NCI-H2227 (cell line): ENCODE results near the gene DPF1.

Experiments
- DNase-seq: peaks from one replicate; lab custom pipeline; 2025; ENCODE audit not compliant: unreplicated experiment; lab: John Stamatoyannopoulos, UW

Gene DPF1

GRCh38 chr19:38170334-38170733, 53.7 kb downstream of the DPF1 start:
- DNase-seq, result no peak

- DNase-seq, result no peak
Observed at GRCh38 chr19:38168637-38169036, 55.4 kb downstream of the DPF1 start.

DNA sequence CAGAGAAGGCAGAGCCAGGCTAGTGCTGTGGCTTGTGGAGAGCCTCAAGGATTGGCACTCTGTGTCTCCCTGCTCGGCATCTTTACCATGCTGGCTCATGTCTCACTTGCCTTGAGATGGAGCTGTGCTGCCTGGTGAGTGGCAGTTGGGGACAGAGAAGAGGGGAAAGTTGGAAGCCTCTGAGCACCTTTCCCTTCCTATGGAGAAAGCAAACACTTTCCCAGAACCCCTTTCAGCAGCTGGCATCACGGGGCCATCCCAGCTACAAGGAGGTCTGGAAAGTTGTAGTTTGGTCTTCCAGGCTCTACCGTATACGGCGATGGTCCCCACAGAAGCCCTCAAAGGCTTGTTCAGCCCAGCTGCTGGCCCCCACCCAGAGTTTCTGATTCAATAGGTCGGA, 58.7 kb downstream of the DPF1 start:
- DNase-seq, result no peak

DNA sequence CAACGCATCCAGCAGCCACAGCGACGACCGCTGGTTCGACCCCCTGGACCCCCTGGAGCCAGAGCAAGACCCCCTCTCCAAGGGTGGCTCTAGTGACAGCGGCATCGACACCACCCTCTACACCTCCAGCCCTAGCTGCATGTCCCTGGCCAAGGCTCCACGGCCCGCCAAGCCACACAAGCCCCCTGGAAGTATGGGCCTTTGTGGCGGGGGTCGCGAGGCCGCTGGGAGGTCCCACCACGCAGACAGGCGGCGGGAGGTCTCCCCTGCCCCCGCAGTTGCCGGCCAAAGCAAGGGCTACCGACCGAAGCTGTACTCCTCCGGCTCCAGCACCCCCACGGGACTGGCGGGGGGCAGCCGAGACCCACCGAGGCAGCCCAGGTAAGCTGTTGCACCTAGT, 59.5 kb downstream of the DPF1 start:
- no peak for DNase-seq

- no peak for DNase-seq
Observed at GRCh38 chr19:38163419-38164290, 60.4 kb downstream of the DPF1 start.

DNA sequence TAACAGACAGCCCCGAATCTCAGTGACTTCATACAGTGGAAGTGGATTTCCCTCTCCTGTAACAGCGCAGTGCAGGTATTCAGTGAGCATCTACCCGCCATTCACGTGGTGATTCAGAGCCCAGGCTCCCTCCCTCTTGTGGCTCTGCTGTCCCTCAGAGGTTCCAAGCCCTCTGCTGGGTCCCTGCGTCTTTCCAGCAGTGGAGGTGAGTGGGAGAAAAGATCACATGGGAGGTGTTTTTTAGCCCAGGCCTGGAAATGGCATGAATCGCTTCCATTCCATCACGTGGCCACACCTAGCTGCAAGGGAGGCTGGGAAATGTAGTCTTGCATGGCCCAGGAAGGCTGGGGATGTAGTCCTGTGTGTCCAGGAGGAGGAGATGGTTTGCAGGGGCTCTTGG, 61.4 kb downstream of the DPF1 start:
- no peak for DNase-seq

DNA sequence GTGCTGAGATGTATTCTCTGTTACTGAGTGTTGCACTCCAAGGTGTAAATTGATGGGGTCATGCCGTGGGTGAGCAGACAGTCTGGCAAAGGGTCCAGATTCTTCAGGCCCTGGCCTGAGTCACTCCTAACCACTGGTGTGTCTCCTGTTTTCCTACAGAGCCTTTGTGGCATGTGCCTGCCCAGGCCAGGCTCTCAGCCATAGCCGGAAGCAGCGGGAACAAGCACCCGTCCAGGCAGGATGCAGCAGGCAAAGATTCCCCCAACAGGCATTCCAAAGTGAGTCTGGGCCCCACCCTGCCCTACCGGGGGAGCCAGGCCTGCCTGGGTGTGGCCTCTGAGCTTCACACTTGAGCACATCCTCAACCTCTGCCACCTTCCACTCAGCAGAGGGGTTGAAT, 61.9 kb downstream of the DPF1 start:
- no peak for DNase-seq
